Neural progenitor cell (in vitro differentiated cells): Measurements from ENCODE around the gene B3GAT2.

ENCODE experiments used
- CTCF ChIP-seq: fragments of 200-600 bp; sonication (generic); IDR thresholded peaks from 2 replicates; pipeline ENCODE4 v1.5.1; 2017; ENCODE audit warnings: antibody characterized with exemption, mild to moderate bottlenecking
- EZH2 ChIP-seq: fragments of 200-600 bp; sonication (generic); IDR thresholded peaks from 2 replicates; pipeline ENCODE4 v1.6.1; 2017; ENCODE audit warnings: antibody characterized with exemption, mild to moderate bottlenecking, moderate library complexity
- EZH2phosphoT487 ChIP-seq: fragments of 200-600 bp; sonication (generic); IDR thresholded peaks from 2 replicates; pipeline ENCODE4 v1.6.1; 2017; ENCODE audit warnings: antibody characterized with exemption

DNA sequence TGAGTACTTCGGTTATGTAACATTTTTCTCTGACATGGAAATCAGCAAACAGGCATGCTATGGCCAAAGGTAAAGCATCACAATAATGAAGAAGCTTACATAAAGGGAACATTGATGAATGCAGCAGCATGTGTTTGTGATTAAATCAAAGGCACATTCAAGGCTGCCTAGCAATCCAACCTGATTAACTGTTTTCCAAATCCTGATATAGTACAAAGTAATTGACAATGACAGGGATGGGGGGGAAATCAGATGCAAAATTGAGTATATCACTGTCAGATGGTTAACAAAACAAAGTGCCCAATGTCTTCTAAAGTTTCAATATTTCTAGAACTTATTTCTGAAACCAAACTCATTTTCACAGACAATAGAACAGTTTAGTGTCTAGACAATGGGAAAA, 39.2 kb upstream of the B3GAT2 start:
- TF ChIP-seq CTCF (no peak), EZH2phosphoT487 (no peak), EZH2 (no peak)
